Midbrain (tissue), 1 donor: ENCODE measurements around the gene ARHGEF38.

ENCODE experiments used
- DNase-seq: peaks from one replicate; lab custom pipeline; 2025; lab: John Stamatoyannopoulos, UW

The ARHGEF38 gene

GRCh38 chr4:105551965-105552746 is at the start of gene ARHGEF38:
Gene ARHGEF38, plus strand, starts transcription at chr4:105552620. Its CDS starts 146 bp downstream, at chr4:105552766.
- DNase-seq = no peak

GRCh38 chr4:105503484-105503883 is 48.9 kb upstream of the ARHGEF38 start:
- no peak for DNase-seq

GRCh38 chr4:105504744-105505143 is 47.7 kb upstream of the ARHGEF38 start:
- DNase-seq = no peak

- DNase-seq = no peak
Measured at GRCh38 chr4:105509291-105509690, 43.1 kb upstream of the ARHGEF38 start.

- DNase-seq = no peak
Measured at GRCh38 chr4:105509714-105510113, 42.7 kb upstream of the ARHGEF38 start.

GRCh38 chr4:105510245-105510644 is 42.2 kb upstream of the ARHGEF38 start:
- no peak for DNase-seq

GRCh38 chr4:105520819-105521790 is 31.3 kb upstream of the ARHGEF38 start:
- DNase-seq = peak; percentile 24

GRCh38 chr4:105526656-105527055 is 25.8 kb upstream of the ARHGEF38 start:
- DNase-seq = no peak

GRCh38 chr4:105527081-105527480 is 25.3 kb upstream of the ARHGEF38 start:
- DNase-seq = no peak

GRCh38 chr4:105536601-105537000 is 15.8 kb upstream of the ARHGEF38 start:
- DNase-seq = no peak

GRCh38 chr4:105541420-105541819 is 11.0 kb upstream of the ARHGEF38 start:
- no peak for DNase-seq

GRCh38 chr4:105542039-105542438 is 10.4 kb upstream of the ARHGEF38 start:
- DNase-seq = no peak

GRCh38 chr4:105543346-105543745 is 9.1 kb upstream of the ARHGEF38 start:
- peak; percentile 8 for DNase-seq

- no peak for DNase-seq
Measured at GRCh38 chr4:105543881-105544280, 8.5 kb upstream of the ARHGEF38 start.

- no peak for DNase-seq
Measured at GRCh38 chr4:105544520-105545286, 7.7 kb upstream of the ARHGEF38 start.

GRCh38 chr4:105546086-105546485 is 6.3 kb upstream of the ARHGEF38 start:
- no peak for DNase-seq

- DNase-seq = no peak
Measured at GRCh38 chr4:105547769-105548168, 4.7 kb upstream of the ARHGEF38 start.

- DNase-seq = no peak
Measured at GRCh38 chr4:105548483-105548882, 3.9 kb upstream of the ARHGEF38 start.

GRCh38 chr4:105550641-105551040 is 1.8 kb upstream of the ARHGEF38 start:
- no peak for DNase-seq

GRCh38 chr4:105555409-105555808 is 3.0 kb downstream of the ARHGEF38 start:
- no peak for DNase-seq

- DNase-seq = no peak
Measured at GRCh38 chr4:105556206-105556605, 3.8 kb downstream of the ARHGEF38 start.

GRCh38 chr4:105558277-105558676 is 5.9 kb downstream of the ARHGEF38 start:
- DNase-seq = no peak
